GM12878 (cell line): ENCODE results near the gene SHC4. TPM values are rescaled to one million over a fixed set of nuclear protein-coding genes. Genes with fewer than 3 reads are reported as not detected.
A peak's percentile ranks its signal among the peaks of the same experiment; 100 is the strongest.

ENCODE experiments used
- ATAC-seq: fragments of 200-7000 bp; cut with Tn5 transposase; 3 replicates; pipeline ENCODE4 v1.9.1; 2020; ENCODE audit warnings: mild to moderate bottlenecking, moderate library complexity
- BruUV-seq: library from RNA; stranded (reverse); fragments of 400-500 nt; replicated peaks from 2 replicates; lab custom pipeline; 2021; lab: Mats Ljungman, UMichigan
- CTCF ChIA-PET: fragments of 300-600 bp; sonication (Branson Sonifier 250); formaldehyde crosslinking; extraction: SDS; loops from one replicate; lab custom pipeline; 2021; ENCODE audit warnings: inconsistent platforms; lab: Yijun Ruan, JAX
- POLR2A ChIA-PET: fragments of 350-600 bp; formaldehyde crosslinking; extraction: SDS; loops from one replicate; lab custom pipeline; 2021; ENCODE audit warnings: inconsistent platforms; lab: Charles Lee
- RAD21 ChIA-PET: fragments of 300-600 bp; sonication (Branson Sonifier 250); formaldehyde crosslinking; loops from one replicate; lab custom pipeline; 2023; ENCODE audit warnings: antibody characterized with exemption; ENCODE audit not compliant: unreplicated experiment; lab: Charles Lee
- SMC1A ChIA-PET: fragments of 300-600 bp; sonication (Branson Sonifier 250); formaldehyde crosslinking; loops from one replicate; lab custom pipeline; 2023; ENCODE audit not compliant: unreplicated experiment, uncharacterized antibody; lab: Charles Lee
- DNase-seq: peaks from one replicate; pipeline ENCODE4 v3.0.0-alpha.2; 2011; ENCODE audit warnings: low read depth, low spot score
- FAIRE-seq: peaks from 3 replicates; lab custom pipeline; 2011; peaks lifted over from hg19 to GRCh38; lab: Jason Lieb, UNC
- H2AFZ ChIP-seq: 2 replicates; pipeline ENCODE4 v1.6.0; 2011; ENCODE audit warnings: low read depth, low read length, control low read depth; ENCODE audit not compliant: control insufficient read depth
- H3K27ac ChIP-seq: 2 replicates; pipeline ENCODE4 v1.5.1; 2011; ENCODE audit warnings: control low read depth; ENCODE audit not compliant: control insufficient read depth, insufficient read depth
- H3K27me3 ChIP-seq, 2 experiments: replicated peaks in 1 of 2; 2 replicates each; pipeline versions ENCODE4 v1.6.0 to v1.6.1; 2011; ENCODE audit warnings: low read length in 1 of 2; ENCODE audit not compliant: control insufficient read depth in 2 of 2, insufficient read depth in 2 of 2
- H3K36me3 ChIP-seq, 2 experiments: 2 replicates each; pipeline ENCODE4 v1.5.1; 2011; ENCODE audit warnings: low read length in 1 of 2; ENCODE audit not compliant: control insufficient read depth in 2 of 2, insufficient read depth in 2 of 2
- H3K4me1 ChIP-seq: 2 replicates; pipeline ENCODE4 v1.6.1; 2011; ENCODE audit warnings: mild to moderate bottlenecking, low read length, moderate library complexity, mixed read lengths; ENCODE audit not compliant: control insufficient read depth, insufficient read depth
- H3K4me2 ChIP-seq: 2 replicates; pipeline ENCODE4 v1.6.0; 2011; ENCODE audit warnings: control low read depth; ENCODE audit not compliant: control insufficient read depth, insufficient read depth
- H3K4me3 ChIP-seq: fragments of 200-600 bp; sonication (generic); 2 replicates; pipeline ENCODE4 v1.5.1; 2016
- H3K79me2 ChIP-seq: 2 replicates; pipeline ENCODE4 v1.6.0; 2011; ENCODE audit warnings: low read length; ENCODE audit not compliant: control insufficient read depth, insufficient read depth
- H3K9ac ChIP-seq: 2 replicates; pipeline ENCODE4 v1.8.0; 2011; ENCODE audit warnings: low read length, control low read depth, mixed read lengths; ENCODE audit not compliant: control insufficient read depth, insufficient read depth
- H3K9me3 ChIP-seq: replicated peaks from 3 replicates; pipeline ENCODE4 v1.5.1; 2011; ENCODE audit warnings: mild to moderate bottlenecking, low read length; ENCODE audit not compliant: control insufficient read depth, insufficient read depth
- H4K20me1 ChIP-seq: 2 replicates; pipeline ENCODE4 v1.6.0; 2011; ENCODE audit not compliant: control insufficient read depth, insufficient read depth
- CHD2 ChIP-seq: IDR thresholded peaks from 2 replicates; pipeline ENCODE4 v1.6.1; 2011; ENCODE audit warnings: low read depth, low read length, improper control_type of control experiment, borderline replicate concordance
- CREB1 ChIP-seq: IDR thresholded peaks from 2 replicates; pipeline ENCODE4 v1.6.1; 2012; ENCODE audit warnings: low read depth, mild to moderate bottlenecking, inconsistent platforms
- MXI1 ChIP-seq: fragments of 150-350 bp; IDR thresholded peaks from 2 replicates; pipeline ENCODE4 v1.6.1; 2011; ENCODE audit warnings: low read depth, mild to moderate bottlenecking, inconsistent platforms, low read length, improper control_type of control experiment
- NFYB ChIP-seq: IDR thresholded peaks from 2 replicates; pipeline ENCODE4 v1.6.1; 2011; ENCODE audit warnings: low read depth, mild to moderate bottlenecking, low read length, improper control_type of control experiment, moderate library complexity; ENCODE audit not compliant: insufficient read depth
- SMAD5 ChIP-seq: IDR thresholded peaks from 2 replicates; pipeline ENCODE4 v1.6.1; 2016; ENCODE audit warnings: antibody characterized with exemption, low read depth
- TCF3 ChIP-seq: IDR thresholded peaks from 2 replicates; pipeline ENCODE4 v1.6.1; 2012; ENCODE audit warnings: low read depth, mild to moderate bottlenecking, low read length, borderline replicate concordance; ENCODE audit not compliant: insufficient read depth
- ZNF687 ChIP-seq: fragments of 450-650 bp; IDR thresholded peaks from 2 replicates; pipeline ENCODE4 v1.6.1; 2017; ENCODE audit warnings: mild to moderate bottlenecking, moderate library complexity
- WGBS: methylation state at CpG from one replicate; pipeline ENCODE4 v1.1.6; 2016; ENCODE audit warnings: low lambda C conversion rate; ENCODE audit not compliant: insufficient replicate concordance, insufficient coverage; ENCODE audit errors: missing lambda C conversion rate; 5-methylcytosine and 5-hydroxymethylcytosine counted together
- in situ Hi-C: fragments of 300-500 bp; cut with MboI; formaldehyde crosslinking; loops from 9 replicates; pipeline ENCODE4 v1.14.3; 2018; ENCODE audit warnings: mixed read lengths
- intact Hi-C: fragments of 100-400 bp; cut with micrococcal nuclease; formaldehyde crosslinking; loops from one replicate; pipeline ENCODE4 v1.14.2; 2022; ENCODE audit not compliant: unreplicated experiment
- polyA plus RNA-seq, 11 experiments: library from polyadenylated mRNA; depleted of rRNA in 4 of 11; unstranded in 6 of 11; stranded (reverse) in 5 of 11; fragments of >200 nt; fragmentation: Nextera tagmentation in 4 of 11; fragmentation: Illumina TruSeq in 1 of 11; extraction: Ambion mirVana in 4 of 11; extraction: Trizol in 1 of 11; gene quantifications; 1 replicate in 1 of 11; 2 replicates in 10 of 11; pipeline versions ENCODE4 v1.2.1 to v1.2.3, GENCODE V29; 2011 to 2016; ENCODE audit warnings: inconsistent platforms in 2 of 11, missing spikeins in 2 of 11, low read depth in 1 of 11
- total RNA-seq, 4 experiments: library from RNA; depleted of rRNA in 3 of 4; stranded (reverse); fragments of >200 nt in 3 of 4; fragmentation: Illumina TruSeq in 1 of 4; extraction: Trizol in 1 of 4; gene quantifications; 2 replicates each; pipeline versions ENCODE4 v1.2.1 to v1.2.3, GENCODE V29; 2013 to 2021

Gene SHC4
- total and polyA plus RNA-seq, 10 of the 15 experiments (the other 5 are each of a cell fraction or from before 2014, with no cell fraction given): 0.04 to 0.87 (median 0.14) TPM

- ChIA-PET CTCF (interaction anchor here (1.0 kb wide), 1 partner anchor 39 kb away, joined by 4 read pairs; no protein-coding TSS in a partner anchor), POLR2A (interaction anchor here (2.2 to 4.2 kb wide), 2 partner anchors 11 to 15 kb away, joined by 7 to 19 read pairs; partner anchors contain the start of gene CEP152), SMC1A (interaction anchor here (1.7 to 3.4 kb wide), 3 partner anchors 10 to 66 kb away, joined by 5 to 16 read pairs (median 9); no protein-coding TSS in a partner anchor), RAD21 (no interaction called here)
- Histone ChIP-seq H3K27ac (no peak overlapping the region; the same call in 1 of the 2 replicates), H3K9me3 (no peaks in the 10 kb centered on the region), H2AFZ (no peak overlapping the region), H3K4me3 (no peak overlapping the region), H3K9ac (no peak overlapping the region), H4K20me1 (no peaks in the 10 kb centered on the region), H3K79me2 (peaks cover 11% of the 10 kb centered on the region), H3K27me3 (no peaks in the 10 kb centered on the region), H3K4me1 (peaks cover 9% of the 10 kb centered on the region), H3K36me3 (peaks cover 2 to 22% of the 10 kb centered on the region in 2 experiments; a peak in 3 of 4 replicates), H3K4me2 (no peak overlapping the region)
- BruUV-seq: no TSS peak
- intact Hi-C loops (loop anchor here (5.0 to 10.0 kb wide), 2 partner anchors 149 to 291 kb away; partner anchors contain the start of gene FBN1), in situ Hi-C loops (no loop called here)
- WGBS: 98% methylated on average over 3 of the region's 3 CpGs
- TF ChIP-seq CHD2 (no peak), CREB1 (no peak), NFYB (no peak), ZNF687 (peak; percentile 49; the same call in 1 of the 2 replicates), TCF3 (no peak), SMAD5 (no peak), MXI1 (no peak)
- FAIRE-seq: no peak
- ATAC-seq: no peak
- no peak for DNase-seq
These were observed 167.8 kb downstream of the SHC4 start for GRCh38 chr15:48795901-48796300.
